ENCODE data around the gene SPATA31E1. TPM values are rescaled to one million over a fixed set of nuclear protein-coding genes. Genes with fewer than 3 reads are reported as not detected.
"Not testable (repeated sequence)": the region's sequence is repeated elsewhere in the genome, so short reads cannot be mapped to it uniquely, and the experiment has no call there.

SPATA31E1 gene
- total RNA-seq, 1 experiment from 2014 or later: 0.04 TPM

GRCh38 chr9:87849144-87849758 is 33.4 kb upstream of the SPATA31E1 start:
- Mint-ChIP-seq H3K27ac (no peak overlapping the region), H3K4me3 (no peak overlapping the region), H3K9me3 (0 out of 2 replicates have a peak, but pooled peaks cover 3% of the 10 kb centered on the region), H3K4me1 (peaks cover 11% of the 10 kb centered on the region), H3K36me3 (no peaks in the 10 kb centered on the region), H3K27me3 (ENCODE audit: low read depth) (no peaks in the 10 kb centered on the region; the same call in 1 of the 2 replicates)
- ATAC-seq (no peak), DNase-seq (ENCODE audit: low spot score) (no peak)
- TF ChIP-seq NR1H2 (CRISPR knock-in tag; IDR thresholded peaks at IDR 0.05): no peak
- CTCF ChIA-PET: no interaction called here
- POLR2A ChIA-PET: no interaction called here

- ATAC-seq (no peak), DNase-seq (ENCODE audit: low spot score) (no peak)
- CTCF ChIA-PET: no interaction called here
- H3K27ac Mint-ChIP-seq: no peak overlapping the region
- H3K4me3 Mint-ChIP-seq: no peak overlapping the region
- H3K36me3 Mint-ChIP-seq: no peaks in the 10 kb centered on the region
- H3K4me1 Mint-ChIP-seq: peaks cover 11% of the 10 kb centered on the region
- H3K27me3 Mint-ChIP-seq (ENCODE audit: low read depth): no peaks in the 10 kb centered on the region
- no peaks in the 10 kb centered on the region for H3K9me3 Mint-ChIP-seq
- no peak for TF ChIP-seq KAT7 (CRISPR knock-in tag; IDR thresholded peaks at IDR 0.05; ENCODE audit: borderline replicate concordance)
- no peak for TF ChIP-seq USF1 (CRISPR knock-in tag; IDR thresholded peaks at IDR 0.05)
- TF ChIP-seq NFATC4 (CRISPR knock-in tag; IDR thresholded peaks at IDR 0.05): no peak
- TF ChIP-seq ZNF232 (CRISPR knock-in tag; IDR thresholded peaks at IDR 0.05): no peak
- TF ChIP-seq ZNF263 (CRISPR knock-in tag; IDR thresholded peaks at IDR 0.05; ENCODE audit: low read depth): no peak
- TF ChIP-seq IRF1 (CRISPR knock-in tag; IDR thresholded peaks at IDR 0.05): no peak
- no peak for TF ChIP-seq FOXJ3 (CRISPR knock-in tag; IDR thresholded peaks at IDR 0.05; ENCODE audit: borderline replicate concordance)
- no peak for TF ChIP-seq ZNF423 (CRISPR knock-in tag; IDR thresholded peaks at IDR 0.05)
- TF ChIP-seq ERG (CRISPR knock-in tag; IDR thresholded peaks at IDR 0.05): no peak
- no peak for TF ChIP-seq ZNF138 (CRISPR knock-in tag; conservative IDR thresholded peaks at IDR 0.05)
- no peak for TF ChIP-seq ATF2 (CRISPR knock-in tag; IDR thresholded peaks at IDR 0.05; ENCODE audit: borderline replicate concordance, low read depth)
- TF ChIP-seq AR (CRISPR knock-in tag; IDR thresholded peaks at IDR 0.05): no peak
- no peak for TF ChIP-seq TEAD1 (CRISPR knock-in tag; IDR thresholded peaks at IDR 0.05)
- POLR2A ChIA-PET: no interaction called here
These were observed 32.3 kb upstream of the SPATA31E1 start for GRCh38 chr9:87850391-87850790.

GRCh38 chr9:87851186-87851585 is 31.5 kb upstream of the SPATA31E1 start:
- ATAC-seq; POLR2A ChIA-PET; DNase-seq (ENCODE audit: low spot score); H3K36me3 Mint-ChIP-seq; H3K27ac Mint-ChIP-seq; H3K9me3 Mint-ChIP-seq; H3K4me1 Mint-ChIP-seq; H3K4me3 Mint-ChIP-seq; CTCF ChIA-PET; H3K27me3 Mint-ChIP-seq (ENCODE audit: low read depth): not testable (repeated sequence)

Data from WTC11 (cell line).